ENCODE data around the gene NTSR1. TPM values are rescaled to one million over a fixed set of nuclear protein-coding genes. Genes with fewer than 3 reads are reported as not detected.

NTSR1 gene
- total and polyA plus RNA-seq, 11 donors: 0.01 to 0.32 (median 0.07) TPM; not detected in 7

DNA sequence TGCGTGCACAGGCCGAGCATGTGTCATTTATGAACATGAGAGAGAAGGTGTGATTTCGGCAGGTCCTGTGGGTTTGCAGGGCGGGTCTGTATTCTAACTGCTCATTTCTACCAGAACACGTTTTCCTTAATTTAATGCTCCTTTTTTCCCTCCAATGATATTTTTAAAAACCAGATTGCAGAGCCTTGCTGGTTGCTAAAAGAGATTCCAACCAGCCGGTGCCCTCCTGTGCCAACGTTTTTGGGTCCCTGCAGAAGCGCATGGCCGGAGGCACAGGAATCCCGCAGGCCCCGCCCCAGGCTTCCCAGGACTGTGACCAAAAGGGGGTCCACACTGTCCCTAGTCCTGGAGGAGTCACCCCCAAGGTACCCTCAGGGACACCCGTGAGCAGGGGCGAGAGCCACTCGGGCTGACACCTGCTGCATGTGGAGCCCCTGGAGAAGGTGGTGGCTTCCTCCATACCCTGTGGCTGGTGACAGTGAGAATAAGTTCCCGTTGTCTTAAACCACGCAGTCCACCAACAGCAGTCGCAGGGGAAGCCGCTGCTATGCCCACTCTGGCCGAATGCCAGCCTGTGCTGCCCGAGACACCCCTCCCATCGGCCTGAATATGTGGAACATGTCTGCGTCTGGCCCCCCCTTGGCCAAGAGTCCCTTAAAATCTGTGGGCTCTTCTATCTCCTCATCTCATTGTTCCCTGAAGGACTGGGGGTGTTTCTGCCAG, 15.7 kb upstream of the NTSR1 start:
- Histone ChIP-seq H3K27ac (no peak overlapping the region), H3K9me3 (no peaks in the 10 kb centered on the region), H3K4me3 (no peak overlapping the region), H3K36me3 (no peaks in the 10 kb centered on the region), H3K27me3 (peaks cover 0 to 26% (median 6%) of the 10 kb centered on the region in 9 donors), H3K4me1 (no peaks in the 10 kb centered on the region)
- DNase-seq (no peak), ATAC-seq (no peak)
- TF ChIP-seq, protein P1, sequence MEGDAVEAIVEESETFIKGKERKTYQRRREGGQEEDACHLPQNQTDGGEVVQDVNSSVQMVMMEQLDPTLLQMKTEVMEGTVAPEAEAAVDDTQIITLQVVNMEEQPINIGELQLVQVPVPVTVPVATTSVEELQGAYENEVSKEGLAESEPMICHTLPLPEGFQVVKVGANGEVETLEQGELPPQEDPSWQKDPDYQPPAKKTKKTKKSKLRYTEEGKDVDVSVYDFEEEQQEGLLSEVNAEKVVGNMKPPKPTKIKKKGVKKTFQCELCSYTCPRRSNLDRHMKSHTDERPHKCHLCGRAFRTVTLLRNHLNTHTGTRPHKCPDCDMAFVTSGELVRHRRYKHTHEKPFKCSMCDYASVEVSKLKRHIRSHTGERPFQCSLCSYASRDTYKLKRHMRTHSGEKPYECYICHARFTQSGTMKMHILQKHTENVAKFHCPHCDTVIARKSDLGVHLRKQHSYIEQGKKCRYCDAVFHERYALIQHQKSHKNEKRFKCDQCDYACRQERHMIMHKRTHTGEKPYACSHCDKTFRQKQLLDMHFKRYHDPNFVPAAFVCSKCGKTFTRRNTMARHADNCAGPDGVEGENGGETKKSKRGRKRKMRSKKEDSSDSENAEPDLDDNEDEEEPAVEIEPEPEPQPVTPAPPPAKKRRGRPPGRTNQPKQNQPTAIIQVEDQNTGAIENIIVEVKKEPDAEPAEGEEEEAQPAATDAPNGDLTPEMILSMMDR (IDR thresholded peaks at IDR 0.05): no peak
- TF ChIP-seq POLR2A (IDR thresholded peaks at IDR 0.05): no peak
- 79 to 84% (median 81%) methylated on average over 21 to 22 of the region's 22 CpGs for WGBS, 4 donors
- intact Hi-C loops (cut with DNase I): no loop called here

DNA sequence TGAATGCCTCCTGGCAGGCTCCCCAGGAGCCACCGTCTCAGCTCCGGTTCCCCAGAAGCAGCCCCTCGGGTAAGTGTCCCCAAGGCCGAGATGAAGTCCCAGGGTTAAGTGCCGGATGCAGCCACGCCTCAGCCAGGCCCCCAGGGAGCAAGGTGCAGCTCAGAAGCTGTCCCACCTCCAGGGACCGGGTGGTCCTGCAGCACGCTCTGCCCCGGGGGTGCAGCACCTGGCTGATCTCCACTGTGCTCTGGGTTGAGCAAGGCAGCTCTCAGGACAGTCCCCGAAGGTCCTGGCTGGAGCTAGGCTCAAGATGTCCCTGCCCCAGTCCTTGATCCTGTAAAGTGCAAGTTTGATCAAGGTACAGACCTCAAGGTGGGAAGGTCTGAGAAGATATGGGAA, 15.1 kb upstream of the NTSR1 start:
- DNase-seq (no peak), ATAC-seq (no peak)
- H3K4me3 ChIP-seq: no peak overlapping the region
- WGBS, 4 donors: 61 to 77% (median 68%) methylated on average over 3 to 10 of the region's 10 CpGs
- TF ChIP-seq POLR2A (IDR thresholded peaks at IDR 0.05): no peak
- TF ChIP-seq, protein P1 (IDR thresholded peaks at IDR 0.05): no peak
- H3K9me3 ChIP-seq: no peaks in the 10 kb centered on the region
- intact Hi-C loops (cut with DNase I): no loop called here
- H3K27ac ChIP-seq: no peak overlapping the region
- H3K27me3 ChIP-seq: peaks cover 0 to 26% (median 6%) of the 10 kb centered on the region in 9 donors
- H3K36me3 ChIP-seq: no peaks in the 10 kb centered on the region
- H3K4me1 ChIP-seq: no peaks in the 10 kb centered on the region

DNA sequence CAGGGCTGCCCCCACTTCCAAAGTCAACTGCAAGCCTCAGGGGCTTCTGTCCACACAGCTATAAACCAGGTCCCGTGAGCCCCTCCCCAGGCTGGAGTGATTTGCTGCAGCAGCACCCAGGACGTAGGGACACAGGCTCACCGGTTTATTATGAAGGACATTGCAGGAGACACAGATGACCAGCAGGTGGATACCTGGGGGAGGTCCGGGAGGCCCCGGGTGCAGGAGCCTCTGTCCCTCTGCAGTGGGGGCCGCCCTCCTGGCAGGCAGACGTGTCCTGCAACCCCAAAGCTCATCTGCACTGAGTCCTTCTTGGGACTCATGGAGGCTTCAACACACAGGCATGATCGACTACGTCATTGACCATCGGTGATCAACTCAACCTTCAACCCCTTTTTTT, 14.5 kb upstream of the NTSR1 start:
- no peak for DNase-seq
- Histone ChIP-seq H3K4me1 (no peaks in the 10 kb centered on the region), H3K27me3 (peaks cover 0 to 26% (median 6%) of the 10 kb centered on the region in 9 donors), H3K36me3 (no peaks in the 10 kb centered on the region), H3K9me3 (no peaks in the 10 kb centered on the region), H3K27ac (no peak overlapping the region), H3K4me3 (no peak overlapping the region)
- intact Hi-C loops (cut with DNase I): no loop called here
- no peak for ATAC-seq
- TF ChIP-seq, protein P1 (IDR thresholded peaks at IDR 0.05): no peak
- TF ChIP-seq POLR2A (IDR thresholded peaks at IDR 0.05): no peak
- 67 to 82% (median 76%) methylated on average over 5 to 10 of the region's 10 CpGs for WGBS, 4 donors

DNA sequence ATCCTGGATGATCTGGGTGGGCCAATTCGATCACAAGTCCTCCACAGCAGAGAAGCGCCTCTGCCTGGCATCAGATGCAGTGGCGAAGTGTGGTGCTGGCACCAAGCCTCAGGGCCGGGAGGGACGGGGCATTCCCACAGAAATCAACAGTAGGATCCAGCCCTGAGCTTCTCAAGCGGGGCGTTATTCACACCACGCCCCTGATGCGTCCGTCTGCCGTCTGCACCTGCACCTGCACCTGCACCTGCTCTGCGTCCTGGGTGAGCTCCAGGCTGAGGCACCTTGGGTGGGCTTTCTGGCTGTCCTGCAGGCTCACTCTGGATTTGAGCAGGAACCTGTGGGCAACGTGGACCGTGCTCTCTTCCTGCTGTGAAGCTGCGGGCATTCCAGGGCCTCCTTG, 13.8 kb upstream of the NTSR1 start:
- DNase-seq: no peak
- no peak for ATAC-seq
- Histone ChIP-seq H3K27me3 (peaks cover 0 to 24% (median 6%) of the 10 kb centered on the region in 9 donors), H3K27ac (no peak overlapping the region), H3K4me1 (no peaks in the 10 kb centered on the region), H3K9me3 (no peaks in the 10 kb centered on the region), H3K4me3 (no peak overlapping the region), H3K36me3 (no peaks in the 10 kb centered on the region)
- no peak for TF ChIP-seq POLR2A (IDR thresholded peaks at IDR 0.05)
- TF ChIP-seq, protein P1 (IDR thresholded peaks at IDR 0.05): no peak
- intact Hi-C loops (cut with DNase I): no loop called here
- WGBS, 4 donors: 83 to 87% (median 86%) methylated on average over 15 of the region's 15 CpGs

Data from heart left ventricle (tissue), 16 donors.